Measurements from ENCODE around the gene DCAF8.

Gene DCAF8

GRCh38 chr1:160168609-160169369 lies 93.6 kb downstream of the DCAF8 start:
- peak in 1 of 14 donors; percentile 69 for DNase-seq

- no peak for DNase-seq
These were observed 94.3 kb downstream of the DCAF8 start for GRCh38 chr1:160168016-160168415.

GRCh38 chr1:160167580-160167979 lies 94.8 kb downstream of the DCAF8 start:
- no peak for DNase-seq

GRCh38 chr1:160167056-160167455 lies 95.3 kb downstream of the DCAF8 start:
- DNase-seq, result no peak

- no peak for DNase-seq
These were observed 96.0 kb downstream of the DCAF8 start for GRCh38 chr1:160166166-160166868.

Data from C1 segment of cervical spinal cord (tissue), 14 donors.